ENCODE results near the gene LRRC61. TPM values are rescaled to one million over a fixed set of nuclear protein-coding genes. Genes with fewer than 3 reads are reported as not detected.

The LRRC61 gene
- total and polyA plus RNA-seq, 3 experiments from 2014 or later, result 25.8 to 32.0 (median 27.9) TPM

DNA sequence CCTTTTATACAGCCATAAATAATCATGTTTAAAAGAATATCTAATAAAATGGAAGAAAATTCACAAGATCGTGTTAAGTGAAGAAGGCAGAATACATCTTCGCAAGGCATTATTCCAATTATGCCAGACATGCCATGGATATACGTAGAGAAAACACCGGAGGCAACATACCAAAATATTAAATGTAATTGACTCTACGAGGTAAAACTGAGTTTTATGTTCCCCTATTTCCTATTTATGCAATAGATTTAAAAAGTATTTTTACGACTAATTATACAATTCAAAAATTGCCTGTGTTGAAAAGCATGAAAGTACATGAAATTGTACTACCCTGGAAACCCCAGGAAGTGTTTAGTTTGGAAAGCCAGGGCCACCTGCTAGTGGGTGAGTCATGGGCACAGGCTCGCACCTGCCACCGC, 44.5 kb downstream of the LRRC61 start:
- Mint-ChIP-seq H3K36me3 (peaks cover 0 to 21% (median 0%) of the 10 kb centered on the region in 3 donors), H3K9me3 (no peaks in the 10 kb centered on the region), H3K4me1 (peaks cover 27 to 36% (median 33%) of the 10 kb centered on the region in 3 donors), H3K27ac (peak overlapping the region; percentile 71 to 99 (median 90)), H3K27me3 (peaks cover 0 to 2% of the 10 kb centered on the region in 2 donors), H3K4me3 (peak overlapping the region; percentile 88 to 99 (median 94))
- Histone ChIP-seq H3K27ac (ENCODE audit: low read depth, low read length) (peak overlapping the region; percentile 94), H3K4me3 (ENCODE audit: low read length) (peak overlapping the region; percentile 83), H3K27me3 (ENCODE audit: insufficient read depth, low read length, poor library complexity, severe bottlenecking) (no peaks in the 10 kb centered on the region), H3K9me3 (ENCODE audit: low read length) (no peaks in the 10 kb centered on the region), H3K36me3 (ENCODE audit: insufficient read depth, low read length) (no peaks in the 10 kb centered on the region), H3K4me1 (ENCODE audit: insufficient read depth, low read length) (peaks cover 36% of the 10 kb centered on the region)
- no peak for DNase-seq
- ChIA-PET CTCF (interaction anchor here (1.2 to 2.2 kb wide), 5 partner anchors 10 to 45 kb away, joined by 3 to 7 read pairs (median 6); partner anchors contain the start of genes ACTR3C and LRRC61), POLR2A (interaction anchor here (0.9 to 2.6 kb wide), 4 partner anchors 11 to 39 kb away, joined by 3 to 24 read pairs (median 4); a partner anchor contains a TSS)

GRCh38 chr7:150368096-150368883, 45.1 kb downstream of the LRRC61 start, which contains the start of gene REPIN1:
Gene REPIN1, plus strand, starts transcription at chr7:150368822. Its CDS starts 890 bp downstream, at chr7:150369712.
- peak within 1 kb of the TSS; percentile 83 for H3K4me3 ChIP-seq (ENCODE audit: low read length)
- no peaks in the 10 kb centered on the region for H3K27me3 ChIP-seq (ENCODE audit: insufficient read depth, low read length, poor library complexity, severe bottlenecking)
- Mint-ChIP-seq H3K9me3 (no peaks in the 10 kb centered on the region), H3K4me3 (peak within 1 kb of the TSS; percentile 94 to 99 (median 95)), H3K4me1 (peaks cover 27 to 42% (median 33%) of the 10 kb centered on the region in 3 donors), H3K27me3 (peaks cover 0 to 2% of the 10 kb centered on the region in 2 donors), H3K27ac (peak within 1 kb of the TSS; percentile 93 to 99 (median 94)), H3K36me3 (peaks cover 0 to 27% (median 0%) of the 10 kb centered on the region in 3 donors)
- peaks cover 39% of the 10 kb centered on the region for H3K4me1 ChIP-seq (ENCODE audit: insufficient read depth, low read length)
- POLR2A ChIA-PET, result interaction anchor here (0.6 to 2.6 kb wide), 6 partner anchors 10 to 1083 kb away, joined by 3 to 24 read pairs (median 4); a partner anchor contains a TSS
- H3K36me3 ChIP-seq (ENCODE audit: insufficient read depth, low read length), result no peaks in the 10 kb centered on the region
- CTCF ChIA-PET, result interaction anchor here (0.7 to 2.2 kb wide), 6 partner anchors 10 to 46 kb away, joined by 3 to 7 read pairs (median 6); partner anchors contain the start of genes ACTR3C and LRRC61
- DNase-seq, result peak; percentile 72 to 86 (median 77)
- peak within 1 kb of the TSS; percentile 94 for H3K27ac ChIP-seq (ENCODE audit: low read depth, low read length)
- no peaks in the 10 kb centered on the region for H3K9me3 ChIP-seq (ENCODE audit: low read length)

DNA sequence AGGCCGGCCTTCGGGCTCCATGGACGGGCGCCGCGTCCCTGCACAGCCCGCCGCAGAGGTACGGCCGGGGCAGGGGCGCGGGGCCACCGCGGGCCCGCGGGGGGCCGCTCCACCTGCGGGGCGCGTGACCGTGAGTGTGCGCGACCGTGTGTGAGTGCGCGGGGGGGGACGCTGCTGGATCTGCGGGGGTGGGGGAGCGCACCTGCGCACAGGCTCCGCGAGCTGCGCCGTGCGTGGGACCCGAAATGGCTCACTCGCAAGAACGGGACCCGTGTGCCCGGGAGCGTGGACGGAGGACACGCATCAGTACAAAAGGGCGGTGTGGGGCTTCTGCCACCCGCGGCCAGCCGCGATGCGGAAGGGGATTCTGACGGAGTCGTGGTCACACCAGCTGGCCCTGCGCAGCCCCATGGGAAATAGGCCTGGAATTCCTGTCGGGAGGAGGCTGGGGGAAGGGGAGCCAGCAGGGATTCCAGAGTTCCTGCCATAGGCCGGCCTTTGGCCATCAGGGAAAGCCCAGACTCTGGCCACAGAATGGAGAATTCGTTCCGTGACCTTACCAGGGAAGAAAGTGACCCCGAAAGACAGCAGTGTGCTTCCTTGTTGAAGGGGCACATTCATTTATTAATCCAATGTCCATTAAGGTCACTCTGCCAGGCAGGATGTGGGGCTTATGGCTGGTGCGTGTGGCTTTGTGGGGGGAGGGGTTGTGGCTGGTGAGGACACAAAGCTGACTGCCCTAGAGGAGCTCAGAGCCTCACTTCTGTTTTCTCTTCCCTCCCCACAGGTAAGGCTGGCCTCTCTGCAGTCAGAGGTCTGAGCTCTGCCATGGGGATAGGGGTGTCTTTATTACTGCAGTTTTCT, 46.0 kb downstream of the LRRC61 start:
- peaks cover 0 to 2% of the 10 kb centered on the region in 2 donors for H3K27me3 Mint-ChIP-seq
- POLR2A ChIA-PET, result interaction anchor here (0.9 to 2.6 kb wide), 6 partner anchors 9 to 37 kb away, joined by 3 to 24 read pairs (median 5); a partner anchor contains a TSS
- H3K4me1 ChIP-seq (ENCODE audit: insufficient read depth, low read length), result peaks cover 36% of the 10 kb centered on the region

DNA sequence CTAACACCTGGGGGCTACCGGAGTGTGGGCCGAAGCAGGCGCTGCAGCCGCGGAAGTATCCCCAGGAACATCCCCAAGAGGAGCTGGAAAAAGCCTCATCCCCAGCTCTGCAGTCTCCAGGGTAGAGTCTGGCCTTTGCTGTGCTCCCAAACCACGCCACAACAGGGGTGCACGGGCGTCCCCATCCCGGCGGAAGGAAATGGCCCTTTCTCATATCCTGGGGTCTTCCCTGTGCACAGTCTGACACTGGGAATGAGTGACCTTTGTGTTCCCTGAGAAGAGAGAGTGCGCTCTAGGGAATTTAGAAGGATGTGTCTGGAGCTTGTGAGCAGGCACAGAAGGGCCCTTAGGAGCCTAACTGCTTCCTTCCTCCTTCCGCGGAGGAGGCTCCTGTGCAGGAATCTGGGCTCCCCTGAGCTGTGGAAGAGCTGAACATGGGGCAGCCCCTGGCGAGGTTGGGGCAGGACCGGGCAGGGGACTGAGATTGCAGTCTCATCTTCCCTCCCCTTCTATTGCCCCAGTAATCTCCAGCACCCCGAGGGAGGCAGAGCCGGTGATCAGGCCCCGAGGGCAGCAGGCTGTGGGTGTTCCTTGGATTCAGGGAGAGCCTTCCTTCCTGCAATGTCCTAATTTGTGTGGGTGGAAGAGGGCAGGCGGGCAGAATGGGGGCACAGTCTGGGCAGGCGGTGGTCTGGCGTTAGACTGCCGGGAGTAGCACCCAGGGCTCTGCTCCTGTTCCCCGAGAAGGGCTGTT, 46.8 kb downstream of the LRRC61 start:
- Mint-ChIP-seq H3K4me1 (peaks cover 31 to 46% (median 32%) of the 10 kb centered on the region in 3 donors), H3K9me3 (no peaks in the 10 kb centered on the region), H3K27me3 (peaks cover 0 to 2% of the 10 kb centered on the region in 2 donors), H3K4me3 (peak overlapping the region; percentile 94 to 97 (median 94)), H3K27ac (peak overlapping the region; percentile 57 to 96 (median 92)), H3K36me3 (peaks cover 0 to 36% (median 0%) of the 10 kb centered on the region in 3 donors)
- H3K4me3 ChIP-seq (ENCODE audit: low read length), result peak overlapping the region; percentile 83
- no peaks in the 10 kb centered on the region for H3K27me3 ChIP-seq (ENCODE audit: insufficient read depth, low read length, poor library complexity, severe bottlenecking)
- DNase-seq, result no peak
- no peaks in the 10 kb centered on the region for H3K36me3 ChIP-seq (ENCODE audit: insufficient read depth, low read length)
- peaks cover 31% of the 10 kb centered on the region for H3K4me1 ChIP-seq (ENCODE audit: insufficient read depth, low read length)
- CTCF ChIA-PET, result interaction anchor here (0.8 to 2.7 kb wide), 4 partner anchors 8 to 214 kb away, joined by 3 to 9 read pairs (median 4); no protein-coding TSS in a partner anchor
- H3K27ac ChIP-seq (ENCODE audit: low read depth, low read length), result peak overlapping the region; percentile 94
- no peaks in the 10 kb centered on the region for H3K9me3 ChIP-seq (ENCODE audit: low read length)
- POLR2A ChIA-PET, result interaction anchor here (1.4 to 2.6 kb wide), 4 partner anchors 8 to 36 kb away, joined by 4 to 24 read pairs (median 7); a partner anchor contains a TSS

More for the DNA sequence above, 46.0 kb downstream of the LRRC61 start:
- no peaks in the 10 kb centered on the region for H3K27me3 ChIP-seq (ENCODE audit: insufficient read depth, low read length, poor library complexity, severe bottlenecking)
- CTCF ChIA-PET, result interaction anchor here (0.7 to 2.7 kb wide), 9 partner anchors 9 to 215 kb away, joined by 3 to 9 read pairs (median 4); partner anchors contain the start of genes ACTR3C and LRRC61
- peak overlapping the region; percentile 94 to 97 (median 94) for H3K4me3 Mint-ChIP-seq
- H3K4me1 Mint-ChIP-seq, result peaks cover 31 to 46% (median 32%) of the 10 kb centered on the region in 3 donors
- peak overlapping the region; percentile 83 for H3K4me3 ChIP-seq (ENCODE audit: low read length)
- H3K27ac Mint-ChIP-seq, result peak overlapping the region; percentile 88 to 97 (median 94)
- H3K36me3 ChIP-seq (ENCODE audit: insufficient read depth, low read length), result no peaks in the 10 kb centered on the region
- H3K9me3 ChIP-seq (ENCODE audit: low read length), result no peaks in the 10 kb centered on the region
- peak overlapping the region; percentile 94 for H3K27ac ChIP-seq (ENCODE audit: low read depth, low read length)
- H3K36me3 Mint-ChIP-seq, result peaks cover 0 to 34% (median 0%) of the 10 kb centered on the region in 3 donors
- no peaks in the 10 kb centered on the region for H3K9me3 Mint-ChIP-seq
- DNase-seq, result peak in 4 of 5 donors; percentile 41 to 76 (median 58)

DNA sequence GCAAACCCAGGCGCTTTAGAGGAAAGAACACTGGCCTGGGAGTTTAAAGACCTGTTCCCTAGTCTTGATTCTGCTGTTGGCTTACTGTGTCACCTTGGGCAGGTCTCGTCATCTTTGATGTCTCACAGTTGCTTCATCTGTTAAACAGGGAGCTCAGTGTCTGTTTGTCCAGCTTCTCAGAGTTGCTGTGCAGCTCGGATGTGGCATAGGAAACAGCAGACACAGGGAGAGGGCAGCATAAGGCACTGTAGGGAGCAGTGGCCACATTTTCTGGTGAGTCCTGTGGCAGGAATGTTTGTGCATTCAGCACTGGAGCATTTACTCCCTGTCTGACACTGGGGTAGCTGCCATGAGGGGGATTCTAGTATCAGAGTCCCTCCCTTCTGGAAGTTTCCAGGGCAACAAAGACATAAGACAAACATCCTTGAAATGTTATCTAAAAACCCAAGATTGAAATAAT, 47.5 kb downstream of the LRRC61 start:
- Histone ChIP-seq H3K27ac (ENCODE audit: low read depth, low read length) (peak overlapping the region; percentile 94), H3K4me1 (ENCODE audit: insufficient read depth, low read length) (peaks cover 32% of the 10 kb centered on the region), H3K9me3 (ENCODE audit: low read length) (no peaks in the 10 kb centered on the region), H3K4me3 (ENCODE audit: low read length) (no peak overlapping the region), H3K36me3 (ENCODE audit: insufficient read depth, low read length) (no peaks in the 10 kb centered on the region), H3K27me3 (ENCODE audit: insufficient read depth, low read length, poor library complexity, severe bottlenecking) (no peaks in the 10 kb centered on the region)
- ChIA-PET POLR2A (no interaction called here), CTCF (interaction anchor here (2.7 kb wide), 1 partner anchor 16 kb away, joined by 9 read pairs; no protein-coding TSS in a partner anchor)
- Mint-ChIP-seq H3K36me3 (peaks cover 0 to 36% (median 0%) of the 10 kb centered on the region in 3 donors), H3K9me3 (no peaks in the 10 kb centered on the region), H3K4me1 (peaks cover 32 to 46% (median 32%) of the 10 kb centered on the region in 3 donors), H3K27ac (peak overlapping the region in 7 of 8 donors; percentile 12 to 88 (median 83)), H3K4me3 (peak overlapping the region; percentile 34 to 97 (median 94)), H3K27me3 (peaks cover 0 to 2% of the 10 kb centered on the region in 2 donors)
- no peak for DNase-seq

GRCh38 chr7:150371131-150371995, 48.2 kb downstream of the LRRC61 start:
- no peak for DNase-seq
- no peak overlapping the region for H3K4me3 ChIP-seq (ENCODE audit: low read length)

More at GRCh38 chr7:150371131-150371995, 48.2 kb downstream of the LRRC61 start:
- Histone ChIP-seq H3K4me1 (ENCODE audit: insufficient read depth, low read length) (peaks cover 37% of the 10 kb centered on the region), H3K36me3 (ENCODE audit: insufficient read depth, low read length) (no peaks in the 10 kb centered on the region), H3K27me3 (ENCODE audit: insufficient read depth, low read length, poor library complexity, severe bottlenecking) (no peaks in the 10 kb centered on the region), H3K9me3 (ENCODE audit: low read length) (no peaks in the 10 kb centered on the region), H3K27ac (ENCODE audit: low read depth, low read length) (no peak overlapping the region)
- H3K9me3 Mint-ChIP-seq, result no peaks in the 10 kb centered on the region
- peak overlapping the region in 4 of 8 donors; percentile 12 to 88 (median 82) for H3K27ac Mint-ChIP-seq
- POLR2A ChIA-PET, result no interaction called here
- peaks cover 0 to 36% (median 0%) of the 10 kb centered on the region in 3 donors for H3K36me3 Mint-ChIP-seq
- H3K27me3 Mint-ChIP-seq, result peaks cover 0 to 2% of the 10 kb centered on the region in 2 donors
- peaks cover 35 to 49% (median 39%) of the 10 kb centered on the region in 3 donors for H3K4me1 Mint-ChIP-seq
- H3K4me3 Mint-ChIP-seq, result peak overlapping the region in 2 of 7 donors; percentile 40 to 97
- CTCF ChIA-PET, result interaction anchor here (0.6 to 2.7 kb wide), 2 partner anchors 16 to 54 kb away, joined by 3 to 9 read pairs; no protein-coding TSS in a partner anchor
